Prostate gland (tissue), 2 donors: Measurements from ENCODE around the gene PROM2.

Experiments used
- POLR2A ChIP-seq: fragments of 450-650 bp; IDR thresholded peaks from one replicate; pipeline ENCODE4 v1.6.1; 2016; ENCODE audit warnings: antibody characterized with exemption, mild to moderate bottlenecking
- POLR2AphosphoS5 ChIP-seq: sonication (generic); formaldehyde crosslinking; IDR thresholded peaks from one replicate; pipeline ENCODE4 v1.6.1; 2017; ENCODE audit warnings: antibody characterized with exemption
- TF ChIP-seq, protein P1 (sequence below), 4 experiments: fragments of 200-600 bp in 2 of 4; fragments of 450-650 bp in 2 of 4; sonication (generic) in 2 of 4; IDR thresholded peaks; 1 replicate in 3 of 4; 2 replicates in 1 of 4; pipeline ENCODE4 v1.5.1; 2016 to 2019; ENCODE audit warnings: antibody characterized with exemption in 4 of 4, mild to moderate bottlenecking in 2 of 4, moderate library complexity in 2 of 4

GRCh38 chr2:95282458-95282857 is 8.2 kb downstream of the PROM2 start:
- TF ChIP-seq POLR2AphosphoS5 (peak; percentile 78), POLR2A (no peak)
- TF ChIP-seq, protein P1, sequence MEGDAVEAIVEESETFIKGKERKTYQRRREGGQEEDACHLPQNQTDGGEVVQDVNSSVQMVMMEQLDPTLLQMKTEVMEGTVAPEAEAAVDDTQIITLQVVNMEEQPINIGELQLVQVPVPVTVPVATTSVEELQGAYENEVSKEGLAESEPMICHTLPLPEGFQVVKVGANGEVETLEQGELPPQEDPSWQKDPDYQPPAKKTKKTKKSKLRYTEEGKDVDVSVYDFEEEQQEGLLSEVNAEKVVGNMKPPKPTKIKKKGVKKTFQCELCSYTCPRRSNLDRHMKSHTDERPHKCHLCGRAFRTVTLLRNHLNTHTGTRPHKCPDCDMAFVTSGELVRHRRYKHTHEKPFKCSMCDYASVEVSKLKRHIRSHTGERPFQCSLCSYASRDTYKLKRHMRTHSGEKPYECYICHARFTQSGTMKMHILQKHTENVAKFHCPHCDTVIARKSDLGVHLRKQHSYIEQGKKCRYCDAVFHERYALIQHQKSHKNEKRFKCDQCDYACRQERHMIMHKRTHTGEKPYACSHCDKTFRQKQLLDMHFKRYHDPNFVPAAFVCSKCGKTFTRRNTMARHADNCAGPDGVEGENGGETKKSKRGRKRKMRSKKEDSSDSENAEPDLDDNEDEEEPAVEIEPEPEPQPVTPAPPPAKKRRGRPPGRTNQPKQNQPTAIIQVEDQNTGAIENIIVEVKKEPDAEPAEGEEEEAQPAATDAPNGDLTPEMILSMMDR (IDR thresholded peaks at IDR 0.05) = no peak
